Activated CD8-positive, alpha-beta memory T cell treated with anti-CD3 and anti-CD28 coated beads, Interleukin-2, amount 10 ng/mL, durations not matched to agents 7 days and 5 days (primary cell): ENCODE results near the gene CST9. TPM values are rescaled to one million over a fixed set of nuclear protein-coding genes. Genes with fewer than 3 reads are reported as not detected.

Experiments
- ATAC-seq: fragments of 150-1000 bp; cut with Tn5 transposase; one replicate; pipeline ENCODE4 v1.10.0; 2021; ENCODE audit warnings: moderate library complexity
- CTCF ChIA-PET: fragments of 350-600 bp; sonication (Branson Sonifier 250); formaldehyde crosslinking; loops from one replicate; lab custom pipeline; 2021; ENCODE audit warnings: antibody characterized with exemption; lab: Charles Lee
- DNase-seq: peaks from one replicate; pipeline ENCODE4 v3.0.0-alpha.2; 2020
- H3K27ac Mint-ChIP-seq: one replicate; pipeline ENCODE4 v1.8.0; 2021; ENCODE audit warnings: mild to moderate bottlenecking, mixed read lengths
- H3K27me3 Mint-ChIP-seq: one replicate; pipeline ENCODE4 v1.8.0; 2021; ENCODE audit warnings: mixed read lengths
- H3K36me3 Mint-ChIP-seq: one replicate; pipeline ENCODE4 v1.8.0; 2021; ENCODE audit warnings: mild to moderate bottlenecking, mixed read lengths
- H3K4me1 Mint-ChIP-seq: one replicate; pipeline ENCODE4 v1.8.0; 2021; ENCODE audit warnings: mixed read lengths
- H3K4me3 Mint-ChIP-seq: one replicate; pipeline ENCODE4 v1.8.0; 2021; ENCODE audit warnings: mild to moderate bottlenecking, moderate library complexity, mixed read lengths
- H3K9me3 Mint-ChIP-seq: one replicate; pipeline ENCODE4 v1.8.0; 2022; ENCODE audit warnings: low read depth, mixed read lengths
- total RNA-seq, 2 experiments: library from RNA; stranded (reverse); gene quantifications; one replicate each; pipeline ENCODE4 v1.2.3, GENCODE V29; 2021

The CST9 gene
- total RNA-seq, 2 experiments from 2014 or later = not detected

GRCh38 chr20:23634044-23634801 is 28.5 kb upstream of the CST9 start:
- no peak overlapping the region for H3K4me3 Mint-ChIP-seq
- DNase-seq = no peak
- no peaks in the 10 kb centered on the region for H3K9me3 Mint-ChIP-seq
- H3K36me3 Mint-ChIP-seq = no peaks in the 10 kb centered on the region
- peaks cover 3% of the 10 kb centered on the region for H3K4me1 Mint-ChIP-seq
- CTCF ChIA-PET = no interaction called here
- no peak overlapping the region for H3K27ac Mint-ChIP-seq
- peaks cover 20% of the 10 kb centered on the region for H3K27me3 Mint-ChIP-seq
- ATAC-seq = no peak

- no peaks in the 10 kb centered on the region for H3K36me3 Mint-ChIP-seq
- peaks cover 19% of the 10 kb centered on the region for H3K27me3 Mint-ChIP-seq
- CTCF ChIA-PET = no interaction called here
- no peak overlapping the region for H3K4me3 Mint-ChIP-seq
- ATAC-seq (no peak), DNase-seq (no peak)
- no peak overlapping the region for H3K27ac Mint-ChIP-seq
- H3K9me3 Mint-ChIP-seq = no peaks in the 10 kb centered on the region
- peaks cover 3% of the 10 kb centered on the region for H3K4me1 Mint-ChIP-seq
Measured at GRCh38 chr20:23632711-23633573, 27.2 kb upstream of the CST9 start.

- Mint-ChIP-seq H3K4me1 (peaks cover 3% of the 10 kb centered on the region), H3K36me3 (no peaks in the 10 kb centered on the region), H3K27ac (no peak overlapping the region), H3K27me3 (peaks cover 19% of the 10 kb centered on the region), H3K4me3 (no peak overlapping the region), H3K9me3 (no peaks in the 10 kb centered on the region)
- no peak for ATAC-seq
- no peak for DNase-seq
- CTCF ChIA-PET = no interaction called here
Measured at GRCh38 chr20:23631981-23632710, 26.4 kb upstream of the CST9 start.

GRCh38 chr20:23631226-23631822 is 25.6 kb upstream of the CST9 start:
- Mint-ChIP-seq H3K4me1 (no peaks in the 10 kb centered on the region), H3K27ac (no peak overlapping the region), H3K27me3 (peaks cover 12% of the 10 kb centered on the region), H3K9me3 (no peaks in the 10 kb centered on the region), H3K36me3 (no peaks in the 10 kb centered on the region), H3K4me3 (no peak overlapping the region)
- CTCF ChIA-PET = no interaction called here
- no peak for ATAC-seq
- DNase-seq = no peak

GRCh38 chr20:23630392-23630849 is 24.7 kb upstream of the CST9 start:
- no peaks in the 10 kb centered on the region for H3K4me1 Mint-ChIP-seq
- no peak overlapping the region for H3K27ac Mint-ChIP-seq
- no peaks in the 10 kb centered on the region for H3K9me3 Mint-ChIP-seq
- H3K4me3 Mint-ChIP-seq = no peak overlapping the region
- DNase-seq (no peak), ATAC-seq (no peak)
- CTCF ChIA-PET = no interaction called here
- H3K36me3 Mint-ChIP-seq = no peaks in the 10 kb centered on the region
- H3K27me3 Mint-ChIP-seq = peaks cover 11% of the 10 kb centered on the region

GRCh38 chr20:23629542-23630391 is 24.1 kb upstream of the CST9 start:
- CTCF ChIA-PET = no interaction called here
- no peak overlapping the region for H3K27ac Mint-ChIP-seq
- no peak for DNase-seq
- peaks cover 12% of the 10 kb centered on the region for H3K27me3 Mint-ChIP-seq
- H3K9me3 Mint-ChIP-seq = no peaks in the 10 kb centered on the region
- no peak for ATAC-seq
- H3K4me1 Mint-ChIP-seq = no peaks in the 10 kb centered on the region
- H3K4me3 Mint-ChIP-seq = no peak overlapping the region
- H3K36me3 Mint-ChIP-seq = no peaks in the 10 kb centered on the region

- Mint-ChIP-seq H3K36me3 (no peaks in the 10 kb centered on the region), H3K4me3 (no peak overlapping the region), H3K27ac (no peak overlapping the region), H3K4me1 (no peaks in the 10 kb centered on the region), H3K27me3 (peaks cover 19% of the 10 kb centered on the region), H3K9me3 (no peaks in the 10 kb centered on the region)
- ATAC-seq (no peak), DNase-seq (no peak)
- CTCF ChIA-PET = no interaction called here
Measured at GRCh38 chr20:23629017-23629541, 23.4 kb upstream of the CST9 start.

GRCh38 chr20:23628402-23629016 is 22.8 kb upstream of the CST9 start:
- Mint-ChIP-seq H3K4me1 (no peaks in the 10 kb centered on the region), H3K4me3 (no peak overlapping the region), H3K27me3 (peaks cover 23% of the 10 kb centered on the region), H3K9me3 (no peaks in the 10 kb centered on the region), H3K36me3 (no peaks in the 10 kb centered on the region), H3K27ac (no peak overlapping the region)
- ATAC-seq (no peak), DNase-seq (no peak)
- CTCF ChIA-PET = no interaction called here

GRCh38 chr20:23627501-23627900 is 21.8 kb upstream of the CST9 start:
- Mint-ChIP-seq H3K36me3 (no peaks in the 10 kb centered on the region), H3K9me3 (no peaks in the 10 kb centered on the region), H3K27ac (no peak overlapping the region), H3K4me1 (peaks cover 4% of the 10 kb centered on the region), H3K4me3 (no peak overlapping the region), H3K27me3 (peaks cover 23% of the 10 kb centered on the region)
- DNase-seq (no peak), ATAC-seq (no peak)
- CTCF ChIA-PET = no interaction called here

- Mint-ChIP-seq H3K27ac (no peak overlapping the region), H3K27me3 (peaks cover 26% of the 10 kb centered on the region), H3K9me3 (no peaks in the 10 kb centered on the region), H3K4me1 (peaks cover 4% of the 10 kb centered on the region), H3K36me3 (no peaks in the 10 kb centered on the region), H3K4me3 (no peak overlapping the region)
- DNase-seq (no peak), ATAC-seq (no peak)
- CTCF ChIA-PET = no interaction called here
Measured at GRCh38 chr20:23626040-23626620, 20.4 kb upstream of the CST9 start.

GRCh38 chr20:23625236-23625964 is 19.7 kb upstream of the CST9 start:
- CTCF ChIA-PET = no interaction called here

More at GRCh38 chr20:23625236-23625964, 19.7 kb upstream of the CST9 start:
- no peak for DNase-seq
- peaks cover 4% of the 10 kb centered on the region for H3K4me1 Mint-ChIP-seq
- H3K9me3 Mint-ChIP-seq = no peaks in the 10 kb centered on the region
- no peak for ATAC-seq
- no peak overlapping the region for H3K27ac Mint-ChIP-seq
- no peak overlapping the region for H3K4me3 Mint-ChIP-seq
- H3K27me3 Mint-ChIP-seq = peaks cover 26% of the 10 kb centered on the region
- no peaks in the 10 kb centered on the region for H3K36me3 Mint-ChIP-seq
